Stimulated activated CD8-positive, alpha-beta memory T cell treated with anti-CD3 and anti-CD28 coated beads, Interleukin-12 subunit alpha, Interleukin-12 subunit beta, amount 100 ng/mL, for 4 hours (primary cell): ENCODE results near the gene FBXO48.
"Not testable (repeated sequence)": the region's sequence is repeated elsewhere in the genome, so short reads cannot be mapped to it uniquely, and the experiment has no call there.

Source experiments
- DNase-seq: peaks from one replicate; pipeline ENCODE4 v3.0.0-alpha.2; 2020; ENCODE audit warnings: low read depth

Gene FBXO48

GRCh38 chr2:68467077-68467960, at the start of gene FBXO48, which contains the start of gene APLF:
Gene FBXO48, minus strand, starts transcription at chr2:68467294. Its CDS starts 2,149 bp downstream, at chr2:68465145.
Gene APLF, plus strand, starts transcription at chr2:68467585. Its CDS starts 147 bp downstream, at chr2:68467732.
- DNase-seq: peak; percentile 97

- DNase-seq: no peak
Observed at GRCh38 chr2:68516051-68516955, 49.2 kb upstream of the FBXO48 start.

- no peak for DNase-seq
Observed at GRCh38 chr2:68514316-68514929, 47.3 kb upstream of the FBXO48 start.

- no peak for DNase-seq
Observed at GRCh38 chr2:68512966-68513365, 45.9 kb upstream of the FBXO48 start.

GRCh38 chr2:68512326-68512725, 45.2 kb upstream of the FBXO48 start:
- no peak for DNase-seq

- no peak for DNase-seq
Observed at GRCh38 chr2:68506170-68506569, 39.1 kb upstream of the FBXO48 start.

- DNase-seq: no peak
Observed at GRCh38 chr2:68505603-68506159, 38.6 kb upstream of the FBXO48 start.

GRCh38 chr2:68501768-68502167, 34.7 kb upstream of the FBXO48 start:
- no peak for DNase-seq

GRCh38 chr2:68500649-68501048, 33.6 kb upstream of the FBXO48 start:
- DNase-seq: no peak

GRCh38 chr2:68499133-68499532, 32.0 kb upstream of the FBXO48 start:
- no peak for DNase-seq

- DNase-seq: no peak
Observed at GRCh38 chr2:68491582-68491981, 24.5 kb upstream of the FBXO48 start.

- DNase-seq: no peak
Observed at GRCh38 chr2:68489282-68489681, 22.2 kb upstream of the FBXO48 start.

- DNase-seq: not testable (repeated sequence)
Observed at GRCh38 chr2:68488605-68489004, 21.5 kb upstream of the FBXO48 start.

- no peak for DNase-seq
Observed at GRCh38 chr2:68487773-68488355, 20.8 kb upstream of the FBXO48 start.

- no peak for DNase-seq
Observed at GRCh38 chr2:68483011-68483410, 15.9 kb upstream of the FBXO48 start.

- no peak for DNase-seq
Observed at GRCh38 chr2:68482296-68482820, 15.3 kb upstream of the FBXO48 start.

GRCh38 chr2:68478688-68479087, 11.6 kb upstream of the FBXO48 start:
- DNase-seq: no peak

GRCh38 chr2:68476454-68476853, 9.4 kb upstream of the FBXO48 start:
- no peak for DNase-seq

GRCh38 chr2:68475576-68475975, 8.5 kb upstream of the FBXO48 start:
- DNase-seq: no peak

GRCh38 chr2:68475110-68475509, 8.0 kb upstream of the FBXO48 start:
- DNase-seq: no peak

- DNase-seq: no peak
Observed at GRCh38 chr2:68472796-68473414, 5.8 kb upstream of the FBXO48 start.
